GM10266 (cell line): ENCODE data around the gene KHDC4.
A peak's percentile ranks its signal among the peaks of the same experiment; 100 is the strongest.

Experiments
- DNase-seq: peaks from one replicate; pipeline ENCODE4 v3.0.0; 2012; ENCODE audit errors: extremely low spot score
- TF ChIP-seq, protein P1 (sequence below): IDR thresholded peaks from 2 replicates; pipeline ENCODE4 v1.5.1; 2012; ENCODE audit warnings: mild to moderate bottlenecking, low read depth; ENCODE audit not compliant: control insufficient read depth, insufficient read depth; ENCODE audit errors: missing control alignments

Gene KHDC4

DNA sequence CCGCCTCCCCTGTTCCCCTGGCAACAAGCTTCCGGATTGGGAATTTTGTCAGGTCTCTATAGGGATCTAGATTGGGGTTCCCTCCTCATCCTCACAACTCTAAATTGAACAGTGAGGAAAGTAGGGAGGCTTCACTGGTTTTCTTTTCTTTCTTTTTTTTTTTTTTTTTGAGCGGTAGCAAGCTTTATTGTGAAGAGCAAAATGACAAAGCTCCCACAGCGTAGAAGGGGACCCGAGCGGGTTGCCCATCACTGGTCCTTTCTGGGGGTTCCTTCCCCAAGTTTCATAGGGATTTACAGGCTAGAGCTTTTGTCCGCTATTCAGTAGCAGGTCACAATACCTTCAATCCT lies 33.8 kb upstream of the KHDC4 start:
- TF ChIP-seq, protein P1, sequence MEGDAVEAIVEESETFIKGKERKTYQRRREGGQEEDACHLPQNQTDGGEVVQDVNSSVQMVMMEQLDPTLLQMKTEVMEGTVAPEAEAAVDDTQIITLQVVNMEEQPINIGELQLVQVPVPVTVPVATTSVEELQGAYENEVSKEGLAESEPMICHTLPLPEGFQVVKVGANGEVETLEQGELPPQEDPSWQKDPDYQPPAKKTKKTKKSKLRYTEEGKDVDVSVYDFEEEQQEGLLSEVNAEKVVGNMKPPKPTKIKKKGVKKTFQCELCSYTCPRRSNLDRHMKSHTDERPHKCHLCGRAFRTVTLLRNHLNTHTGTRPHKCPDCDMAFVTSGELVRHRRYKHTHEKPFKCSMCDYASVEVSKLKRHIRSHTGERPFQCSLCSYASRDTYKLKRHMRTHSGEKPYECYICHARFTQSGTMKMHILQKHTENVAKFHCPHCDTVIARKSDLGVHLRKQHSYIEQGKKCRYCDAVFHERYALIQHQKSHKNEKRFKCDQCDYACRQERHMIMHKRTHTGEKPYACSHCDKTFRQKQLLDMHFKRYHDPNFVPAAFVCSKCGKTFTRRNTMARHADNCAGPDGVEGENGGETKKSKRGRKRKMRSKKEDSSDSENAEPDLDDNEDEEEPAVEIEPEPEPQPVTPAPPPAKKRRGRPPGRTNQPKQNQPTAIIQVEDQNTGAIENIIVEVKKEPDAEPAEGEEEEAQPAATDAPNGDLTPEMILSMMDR, result no peak
- no peak for DNase-seq

DNA sequence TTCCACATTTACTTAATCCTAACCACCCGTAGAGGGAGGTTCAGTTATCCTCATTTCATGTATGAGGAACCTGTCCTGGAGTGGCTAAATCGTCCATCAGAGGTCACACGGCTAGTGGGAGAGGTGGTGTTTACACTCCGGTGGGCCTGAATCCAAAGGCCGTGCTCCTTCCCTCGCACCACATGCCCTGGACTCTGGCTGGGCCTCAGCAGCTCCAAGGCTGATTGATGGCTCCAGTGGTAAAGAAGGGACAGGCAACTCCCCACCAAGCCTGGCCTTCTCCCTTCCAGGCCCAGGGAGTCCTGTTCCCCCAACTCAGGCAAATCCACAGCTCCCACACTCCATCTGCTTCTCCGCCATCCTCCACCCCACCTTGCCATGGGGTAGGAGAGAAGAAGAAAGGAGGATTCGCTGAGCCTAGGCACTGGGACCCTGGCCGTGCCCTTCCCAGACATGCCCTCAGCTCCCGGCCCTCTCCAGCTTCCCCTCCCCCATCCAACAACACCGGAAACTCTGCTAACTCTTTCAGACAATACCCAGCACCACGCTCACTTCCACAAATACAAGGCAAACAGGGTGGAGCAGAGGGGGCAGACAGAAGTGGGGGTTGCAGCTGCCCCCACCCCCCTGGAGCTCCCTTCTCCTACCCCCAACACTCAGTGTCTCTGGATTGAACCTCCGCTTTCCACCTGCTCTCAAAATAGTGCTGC lies 33.3 kb upstream of the KHDC4 start:
- DNase-seq, result no peak
- TF ChIP-seq, protein P1, result no peak

DNA sequence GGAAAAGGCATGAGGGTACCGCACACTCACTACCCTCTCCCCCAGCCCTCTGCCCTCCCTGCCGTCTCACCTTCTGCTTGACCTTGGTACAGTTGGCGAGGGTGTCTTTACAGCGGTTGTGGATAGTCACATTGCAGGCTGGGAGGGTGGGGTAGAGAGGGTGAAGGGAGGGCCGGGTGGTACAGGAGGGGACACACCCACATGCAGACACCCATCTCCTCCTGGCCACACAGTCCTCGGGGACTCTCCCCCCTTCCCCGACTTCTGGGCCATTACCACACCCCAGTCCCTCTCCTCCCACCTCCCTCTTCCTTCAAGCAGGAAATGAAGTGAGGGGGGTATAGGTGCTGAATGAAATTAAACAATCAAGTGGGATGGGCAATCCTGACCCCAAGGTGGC lies 32.5 kb upstream of the KHDC4 start:
- TF ChIP-seq, protein P1, result no peak
- no peak for DNase-seq

DNA sequence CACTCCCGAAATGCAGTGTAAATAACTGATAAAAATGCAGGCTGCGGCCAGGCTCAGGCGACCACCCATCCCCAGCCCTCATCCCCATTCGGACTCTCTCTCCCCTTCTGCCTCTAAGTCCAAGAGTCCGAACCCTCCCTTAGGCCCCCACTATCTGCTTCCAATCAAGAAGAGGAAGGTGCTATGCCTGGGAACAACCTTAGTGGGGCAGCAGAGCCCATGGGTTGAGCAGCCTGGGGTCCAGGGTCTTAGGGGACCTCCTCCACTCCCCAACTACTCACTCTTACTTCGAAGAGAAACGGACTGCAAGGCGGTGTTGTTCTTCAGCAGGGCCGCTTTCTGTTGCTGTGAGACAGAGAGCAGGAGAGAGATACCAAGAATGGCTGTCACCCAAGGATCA lies 31.9 kb upstream of the KHDC4 start:
- TF ChIP-seq, protein P1, result peak; percentile 24
- no peak for DNase-seq

DNA sequence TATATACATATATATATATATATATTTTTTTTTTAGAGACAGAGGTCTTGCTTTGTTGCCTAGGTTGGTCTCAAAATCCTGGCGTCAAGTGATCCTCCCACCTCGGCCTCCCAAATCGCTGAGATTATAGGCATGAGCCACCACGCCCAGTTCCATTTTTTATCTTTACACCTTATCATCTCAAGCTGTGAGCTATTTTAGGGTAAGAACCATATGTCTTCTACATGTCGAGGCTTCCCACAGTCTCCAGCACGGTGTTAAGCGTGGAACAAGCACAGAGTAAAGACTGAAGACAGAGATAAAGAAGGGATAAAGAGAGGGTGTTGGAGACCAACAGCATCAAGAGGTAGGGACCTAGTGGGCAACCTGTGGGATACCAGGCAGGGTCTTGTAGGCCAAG lies 30.0 kb upstream of the KHDC4 start:
- TF ChIP-seq, protein P1, result no peak

DNA sequence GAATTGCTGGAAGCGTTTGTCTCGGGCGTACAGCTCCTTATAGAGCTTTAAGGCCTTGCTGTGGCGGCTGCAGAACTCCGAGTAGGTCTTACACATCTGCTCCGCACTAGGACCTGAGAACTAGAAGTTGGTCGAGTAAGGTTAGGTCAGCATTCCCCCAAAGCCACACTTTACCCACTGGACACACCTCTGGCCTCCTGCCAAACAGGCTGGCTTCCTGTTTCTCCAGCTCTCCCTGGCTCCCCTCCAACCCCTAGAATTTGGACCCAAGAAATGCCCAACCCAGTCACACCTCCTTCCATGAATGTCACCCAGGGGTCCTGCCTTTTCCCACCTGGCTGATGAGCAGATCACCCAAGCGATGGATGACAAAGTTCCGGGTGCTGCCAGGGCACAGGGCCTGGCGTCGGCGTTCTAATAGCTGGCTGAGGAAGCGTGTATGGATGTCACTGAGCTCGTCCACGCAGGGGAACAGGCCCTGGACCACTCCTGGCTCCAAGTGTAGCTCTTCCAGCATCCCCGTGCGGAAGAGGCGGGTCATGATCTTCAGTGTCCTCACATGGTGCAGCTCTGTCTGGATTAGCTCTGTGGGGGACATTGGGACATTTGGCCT lies 28.5 kb upstream of the KHDC4 start:
- TF ChIP-seq, protein P1, result no peak
- DNase-seq, result no peak

More for the DNA sequence above, 30.0 kb upstream of the KHDC4 start:
- no peak for DNase-seq

DNA sequence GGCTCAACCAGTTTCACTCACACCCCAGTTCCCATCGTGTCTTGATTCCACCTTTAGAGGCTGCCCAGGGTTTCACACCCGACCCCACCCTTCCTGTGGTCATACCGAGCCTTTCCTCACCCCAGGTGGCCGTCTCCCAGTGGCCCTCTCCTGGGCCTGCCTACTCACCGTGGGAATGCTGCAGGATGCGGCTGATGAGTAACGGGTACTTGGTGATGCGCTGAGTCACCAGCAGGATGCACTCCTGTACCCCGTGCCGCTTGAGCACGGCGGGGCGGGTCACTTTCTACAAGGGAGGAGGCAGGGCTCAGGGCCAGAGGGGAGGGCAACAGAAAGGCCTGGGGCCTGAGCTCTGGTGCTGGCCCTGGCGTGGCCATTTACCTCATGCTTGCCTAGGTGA lies 27.7 kb upstream of the KHDC4 start:
- DNase-seq, result no peak
- TF ChIP-seq, protein P1, result peak; percentile 15
